GM18873 (cell line): ENCODE measurements around the gene POU5F1.

Experiments used
- ATAC-seq: cut with Tn5 transposase; IDR thresholded peaks from one replicate; pipeline ENCODE4 v1.9.1; 2021; ENCODE audit warnings: mild to moderate bottlenecking, moderate library complexity, moderate number of reproducible peaks; ENCODE audit not compliant: unreplicated experiment, low FRiP score

POU5F1 gene

DNA sequence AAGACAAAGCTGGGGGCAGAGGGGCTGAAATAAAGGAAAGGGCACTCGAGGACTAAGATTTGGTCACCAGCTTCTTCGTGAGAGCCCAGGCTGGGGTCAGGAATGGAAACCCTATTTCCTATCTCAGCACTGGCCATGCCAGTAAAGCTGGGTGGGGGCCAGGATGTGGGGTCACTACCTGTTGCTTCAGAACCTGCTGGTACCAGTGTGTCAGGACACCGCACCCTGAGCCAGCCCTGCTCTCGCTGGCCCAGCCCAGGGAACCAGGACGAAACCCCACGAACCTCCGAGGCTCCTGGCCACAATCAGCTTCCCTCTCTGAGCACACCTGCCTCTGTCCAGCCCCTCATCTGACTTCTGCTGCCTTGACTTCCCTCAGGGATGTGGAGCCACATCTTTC, 52.3 kb downstream of the POU5F1 start:
- ATAC-seq = no peak

DNA sequence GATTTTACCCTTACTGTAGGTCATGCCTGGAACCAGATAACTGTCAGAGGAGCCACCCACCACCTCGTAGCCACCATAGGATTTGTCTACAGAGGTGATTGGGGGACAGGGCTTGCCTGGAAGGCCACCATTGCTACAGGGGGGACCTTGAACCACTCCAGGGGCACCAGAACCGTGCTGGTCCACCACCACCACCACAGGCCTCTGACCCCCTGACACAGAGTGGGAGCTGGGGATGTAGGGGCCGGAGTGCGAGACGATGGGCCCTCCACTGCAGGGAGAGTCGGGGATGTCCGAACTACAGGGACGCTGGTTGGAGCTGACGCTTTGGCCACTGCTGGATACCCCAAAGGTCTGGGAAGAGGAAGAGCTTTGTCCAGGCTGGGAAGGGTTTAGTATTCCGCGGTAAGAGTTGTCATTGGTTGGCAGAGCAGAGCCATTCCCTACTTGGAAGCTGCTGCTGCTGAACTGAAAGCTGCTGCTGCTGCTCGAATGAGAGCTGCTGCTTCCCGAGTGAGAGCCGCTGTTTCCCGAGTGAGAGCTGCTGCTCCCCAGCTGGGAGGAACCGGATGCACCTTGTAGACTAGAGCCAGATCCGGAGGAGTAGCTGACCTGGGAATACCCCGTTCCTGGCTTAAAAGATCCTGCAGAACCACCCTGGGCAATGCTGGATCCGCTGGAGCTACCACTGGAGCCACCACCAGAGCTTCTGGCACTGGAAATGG, 53.7 kb downstream of the POU5F1 start:
- no peak for ATAC-seq

DNA sequence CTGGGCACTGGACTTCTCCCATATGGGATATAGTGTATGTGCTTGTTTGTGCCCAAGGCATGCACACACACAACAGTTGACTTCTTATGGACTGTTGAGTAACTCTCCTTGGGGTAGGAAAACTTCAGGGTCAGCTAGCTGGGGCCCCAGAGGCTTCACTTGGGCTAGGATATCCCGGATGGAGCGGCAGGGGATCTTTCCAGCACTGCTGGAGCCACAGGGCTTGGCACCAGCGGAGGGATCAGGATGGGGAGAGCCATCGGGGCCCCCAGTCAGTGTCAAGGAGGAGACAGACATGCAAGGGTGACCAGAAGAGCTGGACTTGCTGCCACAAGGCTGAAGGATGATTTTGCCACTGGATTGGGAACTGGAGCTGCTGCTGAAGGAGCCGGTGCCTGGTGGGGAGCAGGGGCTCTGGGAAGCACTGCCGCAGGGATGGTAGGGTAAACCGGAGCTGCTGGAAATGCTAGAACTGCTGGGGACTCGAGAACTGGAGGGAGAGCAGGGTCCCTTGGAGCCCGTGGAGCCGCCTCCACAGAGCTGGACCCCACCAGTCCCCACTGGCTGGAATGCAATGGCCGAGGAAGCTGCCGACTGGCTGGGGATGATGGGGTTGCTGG, 54.4 kb downstream of the POU5F1 start:
- ATAC-seq = no peak

DNA sequence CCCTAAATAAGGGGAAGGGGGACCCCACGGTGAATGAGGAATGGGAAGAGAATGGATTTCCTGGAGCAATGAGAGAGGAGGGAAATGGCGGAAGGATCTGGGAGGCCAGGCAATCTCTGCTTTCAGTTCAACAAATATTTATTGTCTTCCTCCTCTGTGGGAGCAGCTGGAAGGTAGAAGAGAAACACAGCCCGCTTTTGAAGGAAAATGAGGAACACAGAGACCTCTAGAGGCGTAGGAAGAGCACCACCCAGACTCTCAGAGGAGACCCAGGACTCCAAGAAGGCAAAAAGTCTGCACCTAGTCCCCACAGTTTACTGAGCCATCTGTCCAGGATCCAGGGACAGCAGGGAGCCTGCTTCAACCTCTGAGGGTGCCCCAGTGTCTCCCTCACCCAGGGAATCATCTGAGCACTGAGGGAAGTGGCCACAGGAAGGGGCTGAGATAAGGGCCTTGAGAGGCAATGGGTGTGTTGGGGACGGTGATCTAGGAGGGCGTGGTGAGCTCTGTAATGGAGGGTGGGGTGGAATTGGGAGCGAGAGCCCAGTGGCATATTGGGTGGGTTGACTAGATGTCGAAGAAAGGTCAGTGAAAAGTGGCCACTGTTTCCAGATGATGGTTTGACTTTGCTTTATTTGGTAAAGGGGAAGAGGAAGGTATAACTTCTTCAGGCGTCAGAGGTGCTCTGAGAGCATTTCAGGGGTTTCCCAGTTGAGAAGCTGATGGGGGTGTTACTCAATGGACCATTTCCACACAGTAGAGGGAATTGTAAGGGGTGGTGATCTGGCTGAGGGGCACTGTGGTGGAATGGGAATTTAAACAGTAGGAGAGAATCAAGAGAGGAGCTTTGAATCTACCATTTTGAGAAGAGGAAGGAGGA, 55.3 kb downstream of the POU5F1 start:
- ATAC-seq = no peak

DNA sequence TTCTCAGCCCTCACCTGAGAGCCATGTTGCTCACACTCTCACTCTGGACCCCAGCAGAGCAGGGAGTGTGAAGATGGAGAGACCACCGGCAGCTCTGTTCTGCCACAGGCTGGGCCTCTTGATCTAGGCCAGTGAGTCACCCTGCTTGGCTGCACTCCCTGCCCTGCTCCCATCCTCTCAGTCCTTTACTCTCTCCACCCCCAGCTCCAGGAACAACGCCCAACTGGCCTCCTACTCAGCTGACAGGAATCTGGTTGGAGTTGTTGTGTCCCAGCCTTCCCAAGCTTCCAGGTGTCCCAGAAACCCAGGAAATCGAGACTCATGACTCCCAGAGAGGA, 56.0 kb downstream of the POU5F1 start, which contains the start of gene PSORS1C1:
Gene PSORS1C1, plus strand, starts transcription at position 260 of the 338 bp plus-strand sequence. CDS start 14,833 bp downstream, outside the sequence.
- no peak for ATAC-seq
